Endothelial cell of umbilical vein (primary cell): ENCODE measurements around the gene SOSTDC1. TPM values are rescaled to one million over a fixed set of nuclear protein-coding genes. Genes with fewer than 3 reads are reported as not detected.

Source experiments
- BruUV-seq: library from RNA; stranded (reverse); fragments of 400-500 nt; replicated peaks from 2 replicates; lab custom pipeline; 2021; lab: Mats Ljungman, UMichigan
- CTCF ChIA-PET: fragments of 300-600, 350-600 bp; sonication (Branson Sonifier 250); formaldehyde crosslinking; loops from one replicate; lab custom pipeline; 2021; ENCODE audit warnings: antibody characterized with exemption, inconsistent platforms; lab: Charles Lee
- POLR2A ChIA-PET: fragments of 300-600, 350-600 bp; sonication (Branson Sonifier 250); formaldehyde crosslinking; loops from one replicate; lab custom pipeline; 2021; ENCODE audit warnings: antibody characterized with exemption, inconsistent platforms; lab: Charles Lee
- DNase-seq: peaks from one replicate; pipeline ENCODE4 v3.0.0-alpha.2; 2011; ENCODE audit warnings: low read depth, low spot score
- FAIRE-seq: peaks from 2 replicates; lab custom pipeline; 2011; peaks lifted over from hg19 to GRCh38; lab: Jason Lieb, UNC
- H2AFZ ChIP-seq: 2 replicates; pipeline ENCODE4 v1.6.0; 2012; ENCODE audit warnings: low read depth, low read length, control low read depth, inconsistent platforms
- H3K27ac ChIP-seq: 2 replicates; pipeline ENCODE4 v1.5.1; 2011; ENCODE audit warnings: low read depth, mild to moderate bottlenecking, control low read depth, low read length, moderate library complexity; ENCODE audit not compliant: insufficient read depth
- H3K27me3 ChIP-seq, 2 experiments: 2 replicates each; pipeline versions ENCODE4 v1.6.0 to v1.6.1; 2011; ENCODE audit warnings: low read length in 2 of 2, mixed read lengths in 1 of 2; ENCODE audit not compliant: control insufficient read depth in 2 of 2, insufficient read depth in 2 of 2
- H3K36me3 ChIP-seq, 2 experiments: 2 replicates in 1 of 2; 3 replicates in 1 of 2; pipeline ENCODE4 v1.5.1; 2011; ENCODE audit warnings: low read length in 2 of 2, mild to moderate bottlenecking in 1 of 2, moderate library complexity in 1 of 2; ENCODE audit not compliant: control insufficient read depth in 2 of 2, insufficient read depth in 2 of 2; ENCODE audit errors: extremely low read depth in 1 of 2
- H3K4me1 ChIP-seq: 3 replicates; pipeline ENCODE4 v1.5.1; 2011; ENCODE audit warnings: mild to moderate bottlenecking, low read length; ENCODE audit not compliant: control insufficient read depth, insufficient read depth; ENCODE audit errors: extremely low read depth
- H3K4me2 ChIP-seq: 2 replicates; pipeline ENCODE4 v1.6.1; 2011; ENCODE audit warnings: low read length, control low read depth, mixed read lengths; ENCODE audit not compliant: insufficient read depth
- H3K4me3 ChIP-seq, 3 experiments: fragments of 200-600 bp in 1 of 3; sonication (generic), shearing (Covaris generic) in 1 of 3; replicated peaks in 1 of 3; 2 replicates each; pipeline ENCODE4 v1.5.1; 2011 to 2016; ENCODE audit warnings: control low read depth in 3 of 3, low read length in 3 of 3, mild to moderate bottlenecking in 2 of 3, inconsistent platforms in 1 of 3, low read depth in 1 of 3, moderate library complexity in 1 of 3; ENCODE audit not compliant: insufficient read depth in 1 of 3
- H3K79me2 ChIP-seq: 2 replicates; pipeline ENCODE4 v1.6.0; 2012; ENCODE audit warnings: low read length, inconsistent platforms; ENCODE audit not compliant: control insufficient read depth, insufficient read depth
- H3K9ac ChIP-seq: replicated peaks from 2 replicates; pipeline ENCODE3; 2011; ENCODE audit warnings: low read length, control low read depth; ENCODE audit not compliant: insufficient read depth; ENCODE audit errors: extremely low read depth
- H3K9me1 ChIP-seq: replicated peaks from 3 replicates; pipeline ENCODE4 v1.6.0; 2011; ENCODE audit warnings: mild to moderate bottlenecking, low read length; ENCODE audit not compliant: control insufficient read depth, insufficient read depth; ENCODE audit errors: extremely low read depth
- H3K9me3 ChIP-seq: replicated peaks from 2 replicates; pipeline ENCODE4 v1.5.1; 2012; ENCODE audit warnings: low read length, inconsistent platforms; ENCODE audit not compliant: control insufficient read depth, insufficient read depth
- H4K20me1 ChIP-seq: replicated peaks from 2 replicates; pipeline ENCODE3; 2011; ENCODE audit warnings: mild to moderate bottlenecking, low read length; ENCODE audit not compliant: control insufficient read depth, insufficient read depth; ENCODE audit errors: extremely low read depth
- CTCF ChIP-seq, 2 donors: IDR thresholded peaks; 1 replicate in 1 of 2; 2 replicates in 1 of 2; pipeline ENCODE4 v1.5.1; 2011; ENCODE audit warnings: low read length in 2 of 2, mild to moderate bottlenecking in 2 of 2, moderate library complexity in 2 of 2, control low read depth in 1 of 2, inconsistent platforms in 1 of 2, low read depth in 1 of 2; ENCODE audit not compliant: insufficient read depth in 1 of 2; ENCODE audit errors: extremely low read depth in 1 of 2
- EZH2 ChIP-seq: IDR thresholded peaks from 2 replicates; pipeline ENCODE4 v1.6.1; 2012; ENCODE audit warnings: borderline replicate concordance, low read depth, mild to moderate bottlenecking, moderate library complexity, low read length, inconsistent platforms; ENCODE audit not compliant: severe bottlenecking
- FOS ChIP-seq: IDR thresholded peaks from 2 replicates; pipeline ENCODE4 v1.6.1; 2011; ENCODE audit warnings: mild to moderate bottlenecking, low read length, moderate library complexity, borderline replicate concordance; ENCODE audit not compliant: insufficient read depth
- GATA2 ChIP-seq: IDR thresholded peaks from 2 replicates; pipeline ENCODE4 v1.7.0; 2011; ENCODE audit warnings: low read depth, mild to moderate bottlenecking, moderate library complexity, mixed read lengths, low read length; ENCODE audit not compliant: insufficient read length, insufficient read depth
- JUN ChIP-seq: IDR thresholded peaks from 2 replicates; pipeline ENCODE4 v1.6.1; 2011; ENCODE audit warnings: borderline replicate concordance, low read depth; ENCODE audit not compliant: insufficient read length, insufficient read depth
- MAX ChIP-seq: IDR thresholded peaks from 2 replicates; pipeline ENCODE4 v1.6.1; 2011; ENCODE audit not compliant: insufficient read depth, insufficient read length
- MYC ChIP-seq: IDR thresholded peaks from one replicate; pipeline ENCODE4 v1.6.1; 2011; ENCODE audit warnings: mild to moderate bottlenecking, low read depth, low read length
- POLR2A ChIP-seq: IDR thresholded peaks from 2 replicates; pipeline ENCODE4 v1.6.1; 2012; ENCODE audit warnings: low read depth, mild to moderate bottlenecking, control low read depth, low read length
- POLR2AphosphoS5 ChIP-seq: IDR thresholded peaks from 2 replicates; pipeline ENCODE4 v1.6.1; 2012; ENCODE audit warnings: low read depth, mild to moderate bottlenecking, control low read depth, low read length, moderate library complexity; ENCODE audit not compliant: insufficient read depth
- dilution Hi-C: fragments of 300-500 bp; cut with MboI; formaldehyde crosslinking; loops from one replicate; pipeline ENCODE4 v1.15.0; 2019; ENCODE audit warnings: low sequenced_read_pairs; ENCODE audit not compliant: extremely low pct_ligation_motif_present
- intact Hi-C: fragments of 100-400 bp; cut with micrococcal nuclease; formaldehyde crosslinking; loops from one replicate; pipeline ENCODE4 v1.10.0; 2022
- polyA plus RNA-seq, 4 experiments: library from polyadenylated mRNA; depleted of rRNA in 3 of 4; stranded (reverse) in 3 of 4; unstranded in 1 of 4; fragments of >200 nt; gene quantifications; 2 replicates each; pipeline versions ENCODE4 v1.2.1 to v1.2.3, GENCODE V29; 2011 to 2012; ENCODE audit warnings: missing spikeins in 1 of 4
- total RNA-seq: library from RNA; stranded (reverse); gene quantifications from 2 replicates; pipeline ENCODE4 v1.2.3, GENCODE V29; 2021

SOSTDC1 gene
- total and polyA plus RNA-seq, 2 donors (not counting 3 experiments of a cell fraction or from before 2014, with no cell fraction given): not detected

- Histone ChIP-seq H3K4me2 (no peak overlapping the region), H4K20me1 (no peaks in the 10 kb centered on the region), H3K27me3 (no peaks in the 10 kb centered on the region), H3K9me3 (no peaks in the 10 kb centered on the region), H3K79me2 (no peaks in the 10 kb centered on the region), H3K4me1 (no peaks in the 10 kb centered on the region), H3K9ac (no peak overlapping the region), H3K27ac (no peak overlapping the region), H2AFZ (no peak overlapping the region), H3K9me1 (no peaks in the 10 kb centered on the region), H3K36me3 (no peaks in the 10 kb centered on the region), H3K4me3 (no peak overlapping the region)
- FAIRE-seq (no peak), DNase-seq (no peak)
- TF ChIP-seq FOS (no peak), GATA2 (no peak), POLR2A (no peak)
- no TSS peak for BruUV-seq
- POLR2A ChIA-PET: no interaction called here
- intact Hi-C loops (no loop called here), dilution Hi-C loops (no loop called here)
- CTCF ChIA-PET: interaction anchor here (1.0 kb wide), 2 partner anchors 20 to 61 kb away, joined by 3 to 5 read pairs; no protein-coding TSS in a partner anchor
Observed at GRCh38 chr7:16504019-16504418, 38.5 kb upstream of the SOSTDC1 start.

GRCh38 chr7:16502303-16502702, 36.8 kb upstream of the SOSTDC1 start:
- no peak for TF ChIP-seq EZH2
- TF ChIP-seq POLR2A: no peak
- TF ChIP-seq FOS: no peak
- TF ChIP-seq MYC: no peak
- TF ChIP-seq MAX: no peak
- no peak for TF ChIP-seq JUN
- no peak for TF ChIP-seq POLR2AphosphoS5
- no peak for TF ChIP-seq CTCF (IDR thresholded peaks at IDR 0.05; ENCODE audit: extremely low read depth in 1 of 2, insufficient read depth in 1 of 2, low read depth in 1 of 2, low read length in 2 of 2)
- TF ChIP-seq GATA2: no peak
- H3K36me3 ChIP-seq: no peaks in the 10 kb centered on the region
- H3K4me2 ChIP-seq: no peak overlapping the region
- H3K9me1 ChIP-seq: no peaks in the 10 kb centered on the region
- no peaks in the 10 kb centered on the region for H3K27me3 ChIP-seq
- no peaks in the 10 kb centered on the region for H3K4me1 ChIP-seq
- no peak overlapping the region for H3K9ac ChIP-seq
- no peaks in the 10 kb centered on the region for H3K9me3 ChIP-seq
- H3K4me3 ChIP-seq: no peak overlapping the region
- CTCF ChIA-PET: interaction anchor here (1.2 kb wide), 1 partner anchor 29 kb away, joined by 3 read pairs; no protein-coding TSS in a partner anchor
- no peaks in the 10 kb centered on the region for H3K79me2 ChIP-seq
- FAIRE-seq (no peak), DNase-seq (no peak)
- no peak overlapping the region for H2AFZ ChIP-seq
- no TSS peak for BruUV-seq
- POLR2A ChIA-PET: no interaction called here
- no peak overlapping the region for H3K27ac ChIP-seq
- no peaks in the 10 kb centered on the region for H4K20me1 ChIP-seq
- intact Hi-C loops: no loop called here
- dilution Hi-C loops: no loop called here
